DOHH2 (cell line): ENCODE measurements around the gene KRTAP9-2.

Experiments
- H3F3A ChIP-seq: fragments of 200-600 bp; sonication (generic), shearing (Covaris generic); 2 replicates; pipeline ENCODE4 v1.6.0; 2016; ENCODE audit warnings: antibody characterized with exemption, mild to moderate bottlenecking; ENCODE audit not compliant: control insufficient read depth, insufficient read depth
- H3K27ac ChIP-seq: fragments of 200-600 bp; sonication (generic); 2 replicates; pipeline ENCODE4 v1.5.1; 2014; ENCODE audit warnings: low read depth, mild to moderate bottlenecking, low read length, moderate library complexity
- H3K27me3 ChIP-seq: fragments of 200-600 bp; sonication (generic); 2 replicates; pipeline ENCODE4 v1.6.1; 2014; ENCODE audit warnings: mild to moderate bottlenecking, low read length, mixed read lengths; ENCODE audit not compliant: control insufficient read depth
- H3K36me3 ChIP-seq: fragments of 200-600 bp; sonication (generic); 2 replicates; pipeline ENCODE4 v1.6.1; 2014; ENCODE audit warnings: mild to moderate bottlenecking, low read length, moderate library complexity, mixed read lengths; ENCODE audit not compliant: control insufficient read depth
- H3K4me1 ChIP-seq: fragments of 200-600 bp; sonication (generic); 2 replicates; pipeline ENCODE4 v1.6.1; 2014; ENCODE audit warnings: mild to moderate bottlenecking, low read length, mixed read lengths; ENCODE audit not compliant: control insufficient read depth
- H3K4me2 ChIP-seq: fragments of 200-600 bp; sonication (generic); 2 replicates; pipeline ENCODE4 v1.6.0; 2014; ENCODE audit warnings: mild to moderate bottlenecking, low read length, moderate library complexity
- H3K4me3 ChIP-seq: fragments of 200-600 bp; sonication (generic); 2 replicates; pipeline ENCODE4 v1.5.1; 2014; ENCODE audit warnings: mild to moderate bottlenecking, low read length, mixed read lengths
- H3K79me2 ChIP-seq: fragments of 200-600 bp; sonication (generic); 2 replicates; pipeline ENCODE4 v1.6.1; 2014; ENCODE audit warnings: mild to moderate bottlenecking, low read length, mixed read lengths; ENCODE audit not compliant: control insufficient read depth
- H3K9me2 ChIP-seq: fragments of 200-600 bp; sonication (generic); replicated peaks from 2 replicates; pipeline ENCODE4 v1.6.1; 2014; ENCODE audit warnings: mild to moderate bottlenecking, low read length, mixed read lengths; ENCODE audit not compliant: control insufficient read depth
- H3K9me3 ChIP-seq: fragments of 200-600 bp; sonication (generic); 2 replicates; pipeline ENCODE4 v1.6.1; 2014; ENCODE audit warnings: antibody characterized with exemption, low read length, mixed read lengths; ENCODE audit not compliant: control insufficient read depth, insufficient read depth
- H4K20me1 ChIP-seq: fragments of 200-600 bp; sonication (generic); 2 replicates; pipeline ENCODE4 v1.6.0; 2014; ENCODE audit warnings: low read depth, mild to moderate bottlenecking, antibody characterized with exemption, low read length, moderate library complexity; ENCODE audit not compliant: control insufficient read depth, insufficient read depth
- CTCF ChIP-seq: fragments of 200-600 bp; sonication (generic); IDR thresholded peaks from one replicate; pipeline ENCODE4 v1.5.1; 2014; ENCODE audit warnings: antibody characterized with exemption, mild to moderate bottlenecking, low read depth, low read length; ENCODE audit not compliant: poor library complexity, severe bottlenecking
- EZH2phosphoT487 ChIP-seq: fragments of 200-600 bp; sonication (generic); IDR thresholded peaks from 2 replicates; pipeline ENCODE4 v1.6.1; 2017; ENCODE audit warnings: borderline replicate concordance, mild to moderate bottlenecking, antibody characterized with exemption, low read length, moderate library complexity, mixed read lengths

KRTAP9-2 gene

GRCh38 chr17:41258406-41258805, 32.0 kb downstream of the KRTAP9-2 start:
- no peak overlapping the region for H3K4me2 ChIP-seq

GRCh38 chr17:41263212-41263611, 36.8 kb downstream of the KRTAP9-2 start:
- H3K27ac ChIP-seq = no peak overlapping the region
- H3K27me3 ChIP-seq = peaks cover 27% of the 10 kb centered on the region
- no peaks in the 10 kb centered on the region for H3K9me2 ChIP-seq
- H3K79me2 ChIP-seq = no peaks in the 10 kb centered on the region
- TF ChIP-seq CTCF (no peak), EZH2phosphoT487 (no peak)
- no peak overlapping the region for H3K4me3 ChIP-seq
- H3K4me2 ChIP-seq = no peak overlapping the region
- H4K20me1 ChIP-seq = no peaks in the 10 kb centered on the region
- no peaks in the 10 kb centered on the region for H3K36me3 ChIP-seq
- H3F3A ChIP-seq = no peaks in the 10 kb centered on the region
- no peaks in the 10 kb centered on the region for H3K9me3 ChIP-seq
- H3K4me1 ChIP-seq = no peaks in the 10 kb centered on the region

More at GRCh38 chr17:41258406-41258805, 32.0 kb downstream of the KRTAP9-2 start:
- Histone ChIP-seq H3K36me3 (no peaks in the 10 kb centered on the region), H3K27me3 (peaks cover 26% of the 10 kb centered on the region), H3F3A (no peaks in the 10 kb centered on the region), H4K20me1 (no peaks in the 10 kb centered on the region), H3K9me2 (no peaks in the 10 kb centered on the region), H3K79me2 (no peaks in the 10 kb centered on the region), H3K4me3 (no peak overlapping the region), H3K9me3 (no peaks in the 10 kb centered on the region), H3K4me1 (no peaks in the 10 kb centered on the region), H3K27ac (no peak overlapping the region)
- no peak for TF ChIP-seq EZH2phosphoT487
- TF ChIP-seq CTCF = no peak

- H3K27me3 ChIP-seq = peaks cover 18% of the 10 kb centered on the region
- no peak overlapping the region for H3K4me2 ChIP-seq
- no peaks in the 10 kb centered on the region for H3K4me1 ChIP-seq
- no peak overlapping the region for H3K27ac ChIP-seq
- no peaks in the 10 kb centered on the region for H3K9me2 ChIP-seq
- no peaks in the 10 kb centered on the region for H4K20me1 ChIP-seq
- no peak for TF ChIP-seq CTCF
- no peak for TF ChIP-seq EZH2phosphoT487
- H3K36me3 ChIP-seq = no peaks in the 10 kb centered on the region
- H3K4me3 ChIP-seq = no peak overlapping the region
- no peaks in the 10 kb centered on the region for H3K79me2 ChIP-seq
- H3K9me3 ChIP-seq = no peaks in the 10 kb centered on the region
- no peaks in the 10 kb centered on the region for H3F3A ChIP-seq
Observed at GRCh38 chr17:41264599-41264998, 38.2 kb downstream of the KRTAP9-2 start.
